ENCODE measurements around the gene EIF5AL1.

EIF5AL1 gene

GRCh38 chr10:79561257-79561656 lies 48.9 kb downstream of the EIF5AL1 start:
- DNase-seq: no peak

GRCh38 chr10:79562135-79562756 lies 49.9 kb downstream of the EIF5AL1 start:
- DNase-seq: peak; percentile 46

- DNase-seq: no peak
Measured at GRCh38 chr10:79563426-79563825, 51.1 kb downstream of the EIF5AL1 start.

Measured in T-helper 9 cell (primary cell).